ENCODE data around the gene EPS8L2.

DNA sequence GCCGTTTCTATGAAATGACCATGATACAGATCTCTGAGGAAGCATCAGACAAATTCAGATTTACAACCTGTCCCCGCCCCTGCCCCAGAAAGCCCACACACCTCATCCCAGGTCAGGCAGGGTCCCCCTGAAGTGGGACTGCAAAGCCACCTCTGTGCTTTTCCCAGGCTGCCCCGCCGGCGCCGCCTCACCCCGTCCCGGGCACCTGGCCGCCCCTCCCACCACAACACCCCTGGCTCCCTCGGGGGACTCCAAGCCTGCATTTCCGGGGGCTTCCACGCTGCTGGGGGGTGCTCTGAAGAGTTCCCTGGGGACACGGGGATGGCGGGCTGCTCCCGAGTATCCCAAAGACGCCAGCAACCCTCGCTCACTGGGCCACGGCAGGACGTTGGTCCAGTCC, 45.8 kb upstream of the EPS8L2 start:
- TF ChIP-seq, protein P1, sequence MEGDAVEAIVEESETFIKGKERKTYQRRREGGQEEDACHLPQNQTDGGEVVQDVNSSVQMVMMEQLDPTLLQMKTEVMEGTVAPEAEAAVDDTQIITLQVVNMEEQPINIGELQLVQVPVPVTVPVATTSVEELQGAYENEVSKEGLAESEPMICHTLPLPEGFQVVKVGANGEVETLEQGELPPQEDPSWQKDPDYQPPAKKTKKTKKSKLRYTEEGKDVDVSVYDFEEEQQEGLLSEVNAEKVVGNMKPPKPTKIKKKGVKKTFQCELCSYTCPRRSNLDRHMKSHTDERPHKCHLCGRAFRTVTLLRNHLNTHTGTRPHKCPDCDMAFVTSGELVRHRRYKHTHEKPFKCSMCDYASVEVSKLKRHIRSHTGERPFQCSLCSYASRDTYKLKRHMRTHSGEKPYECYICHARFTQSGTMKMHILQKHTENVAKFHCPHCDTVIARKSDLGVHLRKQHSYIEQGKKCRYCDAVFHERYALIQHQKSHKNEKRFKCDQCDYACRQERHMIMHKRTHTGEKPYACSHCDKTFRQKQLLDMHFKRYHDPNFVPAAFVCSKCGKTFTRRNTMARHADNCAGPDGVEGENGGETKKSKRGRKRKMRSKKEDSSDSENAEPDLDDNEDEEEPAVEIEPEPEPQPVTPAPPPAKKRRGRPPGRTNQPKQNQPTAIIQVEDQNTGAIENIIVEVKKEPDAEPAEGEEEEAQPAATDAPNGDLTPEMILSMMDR (IDR thresholded peaks at IDR 0.05; ENCODE audit: insufficient read depth, low read depth, low read length) = no peak
- TF ChIP-seq EZH2 (IDR thresholded peaks at IDR 0.05; ENCODE audit: insufficient read depth, low read length) = no peak

Data from astrocyte (in vitro differentiated cells and primary cell).